ENCODE measurements around the gene MEF2C. TPM values are rescaled to one million over a fixed set of nuclear protein-coding genes. Genes with fewer than 3 reads are reported as not detected.

The MEF2C gene
- total and polyA plus RNA-seq, 4 donors: 2.8 to 15.9 (median 10.1) TPM

GRCh38 chr5:88824141-88824540 lies 58.8 kb downstream of the MEF2C start:
- Histone ChIP-seq H3K27ac (ENCODE audit: low read depth in 1 of 2, low read length in 2 of 2) (no peak overlapping the region), H3K9me3 (ENCODE audit: control insufficient read depth in 4 of 4, low read length in 3 of 4) (no peaks in the 10 kb centered on the region), H3K9ac (ENCODE audit: low read depth in 1 of 2, low read length in 2 of 2) (peak overlapping the region in 1 of 2 donors; percentile 53), H3K27me3 (ENCODE audit: control insufficient read depth in 4 of 4, insufficient read depth in 4 of 4, low read length in 3 of 4) (no peaks in the 10 kb centered on the region), H3K4me3 (ENCODE audit: low read depth in 1 of 3, low read length in 3 of 3) (no peak overlapping the region), H3K4me1 (ENCODE audit: control insufficient read depth in 4 of 4, insufficient read depth in 4 of 4, low read length in 3 of 4) (peaks cover 0 to 6% (median 4%) of the 10 kb centered on the region in 4 donors), H3K36me3 (ENCODE audit: control insufficient read depth in 4 of 4, insufficient read depth in 3 of 4, low read depth in 1 of 4, low read length in 3 of 4) (no peaks in the 10 kb centered on the region)
- DNase-seq (ENCODE audit: low spot score): no peak
- TF ChIP-seq GABPA (IDR thresholded peaks at IDR 0.05 in 1 of 2, conservative IDR thresholded peaks at IDR 0.05 in 1 of 2) (no peak), MAX (IDR thresholded peaks at IDR 0.05) (no peak), SP1 (IDR thresholded peaks at IDR 0.05) (no peak), TAF1 (conservative IDR thresholded peaks at IDR 0.05) (no peak), JUND (IDR thresholded peaks at IDR 0.05) (no peak), RXRA (IDR thresholded peaks at IDR 0.05) (no peak)
- 57% methylated on average over 4 of the region's 4 CpGs for WGBS

- Histone ChIP-seq H3K27ac (ENCODE audit: low read depth in 1 of 2, low read length in 2 of 2) (no peak overlapping the region), H3K4me1 (ENCODE audit: control insufficient read depth in 4 of 4, insufficient read depth in 4 of 4, low read length in 3 of 4) (peaks cover 0 to 6% (median 4%) of the 10 kb centered on the region in 4 donors), H3K27me3 (ENCODE audit: control insufficient read depth in 4 of 4, insufficient read depth in 4 of 4, low read length in 3 of 4) (no peaks in the 10 kb centered on the region), H3K9me3 (ENCODE audit: control insufficient read depth in 4 of 4, low read length in 3 of 4) (no peaks in the 10 kb centered on the region), H3K4me3 (ENCODE audit: low read depth in 1 of 3, low read length in 3 of 3) (no peak overlapping the region), H3K9ac (ENCODE audit: low read depth in 1 of 2, low read length in 2 of 2) (no peak overlapping the region), H3K36me3 (ENCODE audit: control insufficient read depth in 4 of 4, insufficient read depth in 3 of 4, low read depth in 1 of 4, low read length in 3 of 4) (no peaks in the 10 kb centered on the region)
- TF ChIP-seq RAD21 (IDR thresholded peaks at IDR 0.05): no peak
- TF ChIP-seq CTCF (IDR thresholded peaks at IDR 0.05; ENCODE audit: low read depth, low read length, missing input control): no peak
- TF ChIP-seq HNF4A (conservative IDR thresholded peaks at IDR 0.05): no peak
- no peak for TF ChIP-seq FOXA1 (IDR thresholded peaks at IDR 0.05)
- no peak for TF ChIP-seq ZBTB33 (IDR thresholded peaks at IDR 0.05)
- TF ChIP-seq RXRA (IDR thresholded peaks at IDR 0.05): no peak
- no peak for TF ChIP-seq YY1 (IDR thresholded peaks at IDR 0.05)
- no peak for TF ChIP-seq HNF4G (IDR thresholded peaks at IDR 0.05)
- no peak for TF ChIP-seq SP1 (IDR thresholded peaks at IDR 0.05)
- no peak for DNase-seq (ENCODE audit: low spot score)
- WGBS: 89% methylated on average over 1 of the region's 1 CpG
These were observed 59.8 kb downstream of the MEF2C start for GRCh38 chr5:88823201-88823600.

GRCh38 chr5:88821161-88821560 lies 61.8 kb downstream of the MEF2C start:
- 96% methylated on average over 4 of the region's 4 CpGs for WGBS
- Histone ChIP-seq H3K27ac (ENCODE audit: low read depth in 1 of 2, low read length in 2 of 2) (no peak overlapping the region), H3K4me3 (ENCODE audit: low read depth in 1 of 3, low read length in 3 of 3) (no peak overlapping the region)

More at GRCh38 chr5:88821161-88821560, 61.8 kb downstream of the MEF2C start:
- TF ChIP-seq MAX (IDR thresholded peaks at IDR 0.05): no peak
- TF ChIP-seq GABPA (IDR thresholded peaks at IDR 0.05 in 1 of 2, conservative IDR thresholded peaks at IDR 0.05 in 1 of 2): no peak
- H3K9ac ChIP-seq (ENCODE audit: low read depth in 1 of 2, low read length in 2 of 2): no peak overlapping the region
- H3K9me3 ChIP-seq (ENCODE audit: control insufficient read depth in 4 of 4, low read length in 3 of 4): no peaks in the 10 kb centered on the region
- no peaks in the 10 kb centered on the region for H3K27me3 ChIP-seq (ENCODE audit: control insufficient read depth in 4 of 4, insufficient read depth in 4 of 4, low read length in 3 of 4)
- H3K36me3 ChIP-seq (ENCODE audit: control insufficient read depth in 4 of 4, insufficient read depth in 3 of 4, low read depth in 1 of 4, low read length in 3 of 4): no peaks in the 10 kb centered on the region
- peaks cover 0 to 6% (median 4%) of the 10 kb centered on the region in 4 donors for H3K4me1 ChIP-seq (ENCODE audit: control insufficient read depth in 4 of 4, insufficient read depth in 4 of 4, low read length in 3 of 4)
- no peak for DNase-seq (ENCODE audit: low spot score)
